ENCODE measurements around the gene AAK1. TPM values are rescaled to one million over a fixed set of nuclear protein-coding genes. Genes with fewer than 3 reads are reported as not detected.

AAK1 gene
- polyA plus RNA-seq, 1 donor from 2014 or later = 26.7 TPM

- Histone ChIP-seq H3K9ac (ENCODE audit: low read length) (no peak overlapping the region), H3K4me3 (ENCODE audit: low read length) (no peak overlapping the region), H3K79me2 (replicated peaks; ENCODE audit: insufficient read depth, low read length) (no peaks in the 10 kb centered on the region), H2AFZ (ENCODE audit: low read depth, low read length) (no peak overlapping the region), H3F3A (ENCODE audit: insufficient read depth, low read length, poor library complexity, severe bottlenecking) (no peaks in the 10 kb centered on the region), H3K4me2 (ENCODE audit: low read length) (no peak overlapping the region), H3K36me3 (ENCODE audit: insufficient read depth, low read length) (no peaks in the 10 kb centered on the region), H4K20me1 (ENCODE audit: insufficient read depth) (no peaks in the 10 kb centered on the region), H3K9me2 (ENCODE audit: insufficient read depth, low read length) (no peaks in the 10 kb centered on the region), H3K27me3 (ENCODE audit: insufficient read depth, low read depth, low read length) (no peaks in the 10 kb centered on the region), H3K9me3 (ENCODE audit: low read length) (no peaks in the 10 kb centered on the region), H3K27ac (ENCODE audit: low read length) (no peak overlapping the region)
- TF ChIP-seq RAD21 (conservative IDR thresholded peaks at IDR 0.05) = no peak
- no peak for TF ChIP-seq POLR2AphosphoS5 (IDR thresholded peaks at IDR 0.05)
- TF ChIP-seq REST (IDR thresholded peaks at IDR 0.05; ENCODE audit: borderline replicate concordance) = no peak
- no peak for TF ChIP-seq CTCF (IDR thresholded peaks at IDR 0.05; ENCODE audit: poor library complexity, severe bottlenecking)
- TF ChIP-seq TAF1 (IDR thresholded peaks at IDR 0.05; ENCODE audit: low read depth) = no peak
- TF ChIP-seq EP300 (conservative IDR thresholded peaks at IDR 0.05; ENCODE audit: poor library complexity, severe bottlenecking) = no peak
- TF ChIP-seq MXI1 (conservative IDR thresholded peaks at IDR 0.05; ENCODE audit: poor library complexity, severe bottlenecking) = no peak
- no peak for TF ChIP-seq EZH2 (IDR thresholded peaks at IDR 0.05; ENCODE audit: borderline replicate concordance, insufficient read depth, low read length, poor library complexity, severe bottlenecking)
- no peak for TF ChIP-seq SMC3 (conservative IDR thresholded peaks at IDR 0.05; ENCODE audit: poor library complexity)
Observed at GRCh38 chr2:69509750-69510140, 133.8 kb downstream of the AAK1 start.

- no peak overlapping the region for H3K9ac ChIP-seq (ENCODE audit: low read length)
Observed at GRCh38 chr2:69509011-69509749, 134.4 kb downstream of the AAK1 start.

More at GRCh38 chr2:69509011-69509749, 134.4 kb downstream of the AAK1 start:
- Histone ChIP-seq H3K9me3 (ENCODE audit: low read length) (no peaks in the 10 kb centered on the region), H4K20me1 (ENCODE audit: insufficient read depth) (no peaks in the 10 kb centered on the region), H3K9me2 (ENCODE audit: insufficient read depth, low read length) (no peaks in the 10 kb centered on the region), H3K4me3 (ENCODE audit: low read length) (no peak overlapping the region), H2AFZ (ENCODE audit: low read depth, low read length) (no peak overlapping the region), H3K36me3 (ENCODE audit: insufficient read depth, low read length) (no peaks in the 10 kb centered on the region), H3K79me2 (replicated peaks; ENCODE audit: insufficient read depth, low read length) (no peaks in the 10 kb centered on the region), H3F3A (ENCODE audit: insufficient read depth, low read length, poor library complexity, severe bottlenecking) (no peaks in the 10 kb centered on the region), H3K27me3 (ENCODE audit: insufficient read depth, low read depth, low read length) (no peaks in the 10 kb centered on the region), H3K4me2 (ENCODE audit: low read length) (no peak overlapping the region), H3K27ac (ENCODE audit: low read length) (no peak overlapping the region)
- TF ChIP-seq RAD21 (conservative IDR thresholded peaks at IDR 0.05) (no peak), EP300 (conservative IDR thresholded peaks at IDR 0.05; ENCODE audit: poor library complexity, severe bottlenecking) (no peak), TAF1 (IDR thresholded peaks at IDR 0.05; ENCODE audit: low read depth) (no peak), SMC3 (conservative IDR thresholded peaks at IDR 0.05; ENCODE audit: poor library complexity) (no peak), REST (IDR thresholded peaks at IDR 0.05; ENCODE audit: borderline replicate concordance) (no peak)

Measured in neural cell (in vitro differentiated cells).